ENCODE results near the gene FLT1.

DNA sequence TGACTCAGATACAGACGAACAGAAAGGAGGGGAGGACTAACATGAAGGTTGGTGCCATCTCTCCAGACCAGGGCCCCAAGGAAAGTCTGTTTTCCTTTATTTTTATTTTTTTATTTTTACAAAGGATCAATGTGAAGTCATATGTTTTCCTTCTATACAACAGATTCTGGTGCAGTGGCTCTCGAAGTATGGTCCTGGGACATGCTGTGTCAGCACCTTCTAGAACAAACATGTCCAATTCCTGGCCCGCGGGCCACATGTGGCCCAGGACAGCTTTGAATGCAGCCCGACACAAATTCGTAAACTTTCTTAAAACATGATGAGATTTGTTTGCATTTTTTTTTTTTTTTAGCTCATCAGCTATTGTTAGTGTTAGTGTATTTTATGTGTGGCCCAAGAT is 174.7 kb downstream of the FLT1 start:
- TF ChIP-seq, protein P1, sequence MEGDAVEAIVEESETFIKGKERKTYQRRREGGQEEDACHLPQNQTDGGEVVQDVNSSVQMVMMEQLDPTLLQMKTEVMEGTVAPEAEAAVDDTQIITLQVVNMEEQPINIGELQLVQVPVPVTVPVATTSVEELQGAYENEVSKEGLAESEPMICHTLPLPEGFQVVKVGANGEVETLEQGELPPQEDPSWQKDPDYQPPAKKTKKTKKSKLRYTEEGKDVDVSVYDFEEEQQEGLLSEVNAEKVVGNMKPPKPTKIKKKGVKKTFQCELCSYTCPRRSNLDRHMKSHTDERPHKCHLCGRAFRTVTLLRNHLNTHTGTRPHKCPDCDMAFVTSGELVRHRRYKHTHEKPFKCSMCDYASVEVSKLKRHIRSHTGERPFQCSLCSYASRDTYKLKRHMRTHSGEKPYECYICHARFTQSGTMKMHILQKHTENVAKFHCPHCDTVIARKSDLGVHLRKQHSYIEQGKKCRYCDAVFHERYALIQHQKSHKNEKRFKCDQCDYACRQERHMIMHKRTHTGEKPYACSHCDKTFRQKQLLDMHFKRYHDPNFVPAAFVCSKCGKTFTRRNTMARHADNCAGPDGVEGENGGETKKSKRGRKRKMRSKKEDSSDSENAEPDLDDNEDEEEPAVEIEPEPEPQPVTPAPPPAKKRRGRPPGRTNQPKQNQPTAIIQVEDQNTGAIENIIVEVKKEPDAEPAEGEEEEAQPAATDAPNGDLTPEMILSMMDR (tag by site-specific recombination; IDR thresholded peaks at IDR 0.05): no peak
- no peak for TF ChIP-seq ZNF341 (tag by site-specific recombination; IDR thresholded peaks at IDR 0.05; ENCODE audit: low read depth)
- no peak for TF ChIP-seq ZNF175 (tag by site-specific recombination; IDR thresholded peaks at IDR 0.05)
- TF ChIP-seq, protein P2, sequence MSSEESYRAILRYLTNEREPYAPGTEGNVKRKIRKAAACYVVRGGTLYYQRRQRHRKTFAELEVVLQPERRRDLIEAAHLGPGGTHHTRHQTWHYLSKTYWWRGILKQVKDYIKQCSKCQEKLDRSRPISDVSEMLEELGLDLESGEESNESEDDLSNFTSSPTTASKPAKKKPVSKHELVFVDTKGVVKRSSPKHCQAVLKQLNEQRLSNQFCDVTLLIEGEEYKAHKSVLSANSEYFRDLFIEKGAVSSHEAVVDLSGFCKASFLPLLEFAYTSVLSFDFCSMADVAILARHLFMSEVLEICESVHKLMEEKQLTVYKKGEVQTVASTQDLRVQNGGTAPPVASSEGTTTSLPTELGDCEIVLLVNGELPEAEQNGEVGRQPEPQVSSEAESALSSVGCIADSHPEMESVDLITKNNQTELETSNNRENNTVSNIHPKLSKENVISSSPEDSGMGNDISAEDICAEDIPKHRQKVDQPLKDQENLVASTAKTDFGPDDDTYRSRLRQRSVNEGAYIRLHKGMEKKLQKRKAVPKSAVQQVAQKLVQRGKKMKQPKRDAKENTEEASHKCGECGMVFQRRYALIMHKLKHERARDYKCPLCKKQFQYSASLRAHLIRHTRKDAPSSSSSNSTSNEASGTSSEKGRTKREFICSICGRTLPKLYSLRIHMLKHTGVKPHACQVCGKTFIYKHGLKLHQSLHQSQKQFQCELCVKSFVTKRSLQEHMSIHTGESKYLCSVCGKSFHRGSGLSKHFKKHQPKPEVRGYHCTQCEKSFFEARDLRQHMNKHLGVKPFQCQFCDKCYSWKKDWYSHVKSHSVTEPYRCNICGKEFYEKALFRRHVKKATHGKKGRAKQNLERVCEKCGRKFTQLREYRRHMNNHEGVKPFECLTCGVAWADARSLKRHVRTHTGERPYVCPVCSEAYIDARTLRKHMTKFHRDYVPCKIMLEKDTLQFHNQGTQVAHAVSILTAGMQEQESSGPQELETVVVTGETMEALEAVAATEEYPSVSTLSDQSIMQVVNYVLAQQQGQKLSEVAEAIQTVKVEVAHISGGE (tag by site-specific recombination; conservative IDR thresholded peaks at IDR 0.05; ENCODE audit: low read depth): no peak
- TF ChIP-seq ZNF792 (tag by site-specific recombination; IDR thresholded peaks at IDR 0.05): no peak
- TF ChIP-seq EGR2 (tag by site-specific recombination; IDR thresholded peaks at IDR 0.05; ENCODE audit: low read depth): no peak
- no peak for TF ChIP-seq ZNF274 (IDR thresholded peaks at IDR 0.05; ENCODE audit: low read length)
- TF ChIP-seq ZNF274 (tag by site-specific recombination; IDR thresholded peaks at IDR 0.05; ENCODE audit: borderline replicate concordance): no peak
- no peak for TF ChIP-seq ZNF610 (tag by site-specific recombination; IDR thresholded peaks at IDR 0.05; ENCODE audit: borderline replicate concordance)
- TF ChIP-seq, protein P3, sequence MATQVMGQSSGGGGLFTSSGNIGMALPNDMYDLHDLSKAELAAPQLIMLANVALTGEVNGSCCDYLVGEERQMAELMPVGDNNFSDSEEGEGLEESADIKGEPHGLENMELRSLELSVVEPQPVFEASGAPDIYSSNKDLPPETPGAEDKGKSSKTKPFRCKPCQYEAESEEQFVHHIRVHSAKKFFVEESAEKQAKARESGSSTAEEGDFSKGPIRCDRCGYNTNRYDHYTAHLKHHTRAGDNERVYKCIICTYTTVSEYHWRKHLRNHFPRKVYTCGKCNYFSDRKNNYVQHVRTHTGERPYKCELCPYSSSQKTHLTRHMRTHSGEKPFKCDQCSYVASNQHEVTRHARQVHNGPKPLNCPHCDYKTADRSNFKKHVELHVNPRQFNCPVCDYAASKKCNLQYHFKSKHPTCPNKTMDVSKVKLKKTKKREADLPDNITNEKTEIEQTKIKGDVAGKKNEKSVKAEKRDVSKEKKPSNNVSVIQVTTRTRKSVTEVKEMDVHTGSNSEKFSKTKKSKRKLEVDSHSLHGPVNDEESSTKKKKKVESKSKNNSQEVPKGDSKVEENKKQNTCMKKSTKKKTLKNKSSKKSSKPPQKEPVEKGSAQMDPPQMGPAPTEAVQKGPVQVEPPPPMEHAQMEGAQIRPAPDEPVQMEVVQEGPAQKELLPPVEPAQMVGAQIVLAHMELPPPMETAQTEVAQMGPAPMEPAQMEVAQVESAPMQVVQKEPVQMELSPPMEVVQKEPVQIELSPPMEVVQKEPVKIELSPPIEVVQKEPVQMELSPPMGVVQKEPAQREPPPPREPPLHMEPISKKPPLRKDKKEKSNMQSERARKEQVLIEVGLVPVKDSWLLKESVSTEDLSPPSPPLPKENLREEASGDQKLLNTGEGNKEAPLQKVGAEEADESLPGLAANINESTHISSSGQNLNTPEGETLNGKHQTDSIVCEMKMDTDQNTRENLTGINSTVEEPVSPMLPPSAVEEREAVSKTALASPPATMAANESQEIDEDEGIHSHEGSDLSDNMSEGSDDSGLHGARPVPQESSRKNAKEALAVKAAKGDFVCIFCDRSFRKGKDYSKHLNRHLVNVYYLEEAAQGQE (tag by site-specific recombination; IDR thresholded peaks at IDR 0.05): no peak
- no peak for TF ChIP-seq KLF16 (tag by site-specific recombination; IDR thresholded peaks at IDR 0.05)
